Cortex of kidney (tissue), 1 donor: ENCODE measurements around the gene PNMA6A.
"Not testable (repeated sequence)": the region's sequence is repeated elsewhere in the genome, so short reads cannot be mapped to it uniquely, and the experiment has no call there.

Source experiments
- DNase-seq: peaks from one replicate; lab custom pipeline; 2025; lab: John Stamatoyannopoulos, UW

The PNMA6A gene

GRCh38 chrX:153071909-153072583 is at the start of gene PNMA6A:
Gene PNMA6A, plus strand, starts transcription at chrX:153072454. Its CDS starts 609 bp downstream, at chrX:153073063.
- DNase-seq: not testable (repeated sequence)

GRCh38 chrX:153026501-153026900 is 45.8 kb upstream of the PNMA6A start:
- DNase-seq: not testable (repeated sequence)

GRCh38 chrX:153028487-153028886 is 43.8 kb upstream of the PNMA6A start:
- not testable (repeated sequence) for DNase-seq

GRCh38 chrX:153029162-153029561 is 43.1 kb upstream of the PNMA6A start:
- no peak for DNase-seq

GRCh38 chrX:153029875-153030274 is 42.4 kb upstream of the PNMA6A start:
- DNase-seq: no peak

- DNase-seq: no peak
Observed at GRCh38 chrX:153030801-153031200, 41.5 kb upstream of the PNMA6A start.

GRCh38 chrX:153032397-153033118 is 39.7 kb upstream of the PNMA6A start:
- peak; percentile 8 for DNase-seq

GRCh38 chrX:153049093-153049492 is 23.2 kb upstream of the PNMA6A start:
- no peak for DNase-seq

- DNase-seq: no peak
Observed at GRCh38 chrX:153052534-153052933, 19.7 kb upstream of the PNMA6A start.

GRCh38 chrX:153055871-153056749 is 16.1 kb upstream of the PNMA6A start, which contains the start of gene PNMA3:
Gene PNMA3, plus strand, starts transcription at chrX:153056470. Its CDS starts 586 bp downstream, at chrX:153057056.
- DNase-seq: no peak

GRCh38 chrX:153057281-153057680 is 15.0 kb upstream of the PNMA6A start:
- no peak for DNase-seq

GRCh38 chrX:153059191-153060094 is 12.8 kb upstream of the PNMA6A start:
- DNase-seq: no peak

GRCh38 chrX:153060095-153060445 is 12.2 kb upstream of the PNMA6A start:
- DNase-seq: no peak

- DNase-seq: no peak
Observed at GRCh38 chrX:153061732-153062131, 10.5 kb upstream of the PNMA6A start.

- DNase-seq: no peak
Observed at GRCh38 chrX:153063315-153063714, 8.9 kb upstream of the PNMA6A start.

- no peak for DNase-seq
Observed at GRCh38 chrX:153064061-153064460, 8.2 kb upstream of the PNMA6A start.

GRCh38 chrX:153065389-153065788 is 6.9 kb upstream of the PNMA6A start:
- DNase-seq: no peak

- DNase-seq: not testable (repeated sequence)
Observed at GRCh38 chrX:153066402-153066801, 5.9 kb upstream of the PNMA6A start.

GRCh38 chrX:153073331-153073730 is 1.1 kb downstream of the PNMA6A start:
- not testable (repeated sequence) for DNase-seq

- no peak for DNase-seq
Observed at GRCh38 chrX:153074262-153074899, 2.1 kb downstream of the PNMA6A start.

- DNase-seq: no peak
Observed at GRCh38 chrX:153074935-153075334, 2.7 kb downstream of the PNMA6A start.
